Esophagus muscularis mucosa (tissue), 4 donors: ENCODE results near the gene NDRG2.

Experiments used
- CTCF ChIP-seq, 3 experiments: fragments of 200-600 bp in 2 of 3; fragments of 450-650 bp in 1 of 3; sonication (generic) in 2 of 3; IDR thresholded peaks; one replicate each; pipeline ENCODE4 v1.5.1; 2017 to 2019; ENCODE audit warnings: antibody characterized with exemption in 3 of 3, mild to moderate bottlenecking in 2 of 3, moderate library complexity in 1 of 3
- EP300 ChIP-seq: sonication (generic); formaldehyde crosslinking; IDR thresholded peaks from one replicate; pipeline ENCODE4 v1.6.1; 2017; ENCODE audit warnings: antibody characterized with exemption
- POLR2A ChIP-seq: fragments of 450-650 bp; IDR thresholded peaks from one replicate; pipeline ENCODE4 v1.6.1; 2017; ENCODE audit warnings: antibody characterized with exemption, moderate library complexity, mild to moderate bottlenecking, low read depth
- POLR2AphosphoS5 ChIP-seq, 2 donors: sonication (generic); formaldehyde crosslinking; IDR thresholded peaks; one replicate each; pipeline ENCODE4 v1.6.1; 2017; ENCODE audit warnings: antibody characterized with exemption in 2 of 2

- TF ChIP-seq POLR2A (no peak), CTCF (IDR thresholded peaks at IDR 0.05) (no peak), EP300 (no peak), POLR2AphosphoS5 (IDR thresholded peaks at IDR 0.05) (no peak)
Measured at GRCh38 chr14:21054768-21055145, 29.9 kb upstream of the NDRG2 start.
